H7 (cell line): ENCODE data around the gene SNED1. TPM values are rescaled to one million over a fixed set of nuclear protein-coding genes. Genes with fewer than 3 reads are reported as not detected.

Source experiments
- DNase-seq: peaks from one replicate; pipeline ENCODE4 v3.0.0; 2012
- H3K27me3 ChIP-seq: 2 replicates; pipeline ENCODE4 v1.6.0; 2011; ENCODE audit warnings: mild to moderate bottlenecking, low read length; ENCODE audit not compliant: control insufficient read depth, insufficient read depth
- H3K36me3 ChIP-seq: replicated peaks from 2 replicates; pipeline ENCODE4 v1.5.1; 2011; ENCODE audit warnings: low read length; ENCODE audit not compliant: control insufficient read depth, insufficient read depth
- H3K4me3 ChIP-seq: 2 replicates; pipeline ENCODE4 v1.5.1; 2011; ENCODE audit warnings: low read depth, mild to moderate bottlenecking, control low read depth, low read length, moderate library complexity; ENCODE audit not compliant: insufficient read depth
- total RNA-seq: library from RNA; depleted of rRNA; stranded (reverse); fragments of >200 nt; shearing (Covaris generic); gene quantifications from 2 replicates; pipeline ENCODE4 v1.2.3, GENCODE V29; 2014

SNED1 gene
- total RNA-seq, 1 experiment from 2014 or later, result 0.52 TPM

- Histone ChIP-seq H3K4me3 (no peak overlapping the region), H3K36me3 (peaks cover 6% of the 10 kb centered on the region), H3K27me3 (no peaks in the 10 kb centered on the region)
- peak; percentile 26 for DNase-seq
These were observed 113.0 kb downstream of the SNED1 start for GRCh38 chr2:241111440-241111805.

GRCh38 chr2:241112046-241112445 lies 113.6 kb downstream of the SNED1 start:
- Histone ChIP-seq H3K36me3 (peaks cover 3% of the 10 kb centered on the region), H3K27me3 (no peaks in the 10 kb centered on the region), H3K4me3 (no peak overlapping the region)
- peak; percentile 19 for DNase-seq

GRCh38 chr2:241112592-241112991 lies 114.2 kb downstream of the SNED1 start:
- Histone ChIP-seq H3K27me3 (no peaks in the 10 kb centered on the region), H3K36me3 (peaks cover 2% of the 10 kb centered on the region), H3K4me3 (no peak overlapping the region)
- peak; percentile 32 for DNase-seq

- DNase-seq, result peak; percentile 17
- H3K36me3 ChIP-seq, result peaks cover 2% of the 10 kb centered on the region
- no peak overlapping the region for H3K4me3 ChIP-seq
- no peaks in the 10 kb centered on the region for H3K27me3 ChIP-seq
These were observed 116.4 kb downstream of the SNED1 start for GRCh38 chr2:241114836-241115235.

- no peaks in the 10 kb centered on the region for H3K27me3 ChIP-seq
- peaks cover 2% of the 10 kb centered on the region for H3K36me3 ChIP-seq
- no peak for DNase-seq
- no peak overlapping the region for H3K4me3 ChIP-seq
These were observed 116.9 kb downstream of the SNED1 start for GRCh38 chr2:241115361-241115760.

- DNase-seq, result peak; percentile 38
- Histone ChIP-seq H3K4me3 (no peak overlapping the region), H3K27me3 (no peaks in the 10 kb centered on the region), H3K36me3 (peaks cover 2% of the 10 kb centered on the region)
These were observed 118.5 kb downstream of the SNED1 start for GRCh38 chr2:241116606-241117560.

GRCh38 chr2:241118737-241119505 lies 120.5 kb downstream of the SNED1 start:
- H3K36me3 ChIP-seq, result peaks cover 3% of the 10 kb centered on the region
- H3K27me3 ChIP-seq, result no peaks in the 10 kb centered on the region
- DNase-seq, result peak; percentile 47
- H3K4me3 ChIP-seq, result no peak overlapping the region

GRCh38 chr2:241120440-241120839 lies 122.0 kb downstream of the SNED1 start:
- H3K4me3 ChIP-seq, result no peak overlapping the region
- DNase-seq, result no peak

GRCh38 chr2:241121008-241121407 lies 122.6 kb downstream of the SNED1 start:
- DNase-seq, result no peak
- Histone ChIP-seq H3K36me3 (peaks cover 6% of the 10 kb centered on the region), H3K27me3 (no peaks in the 10 kb centered on the region), H3K4me3 (no peak overlapping the region)

More at GRCh38 chr2:241120440-241120839, 122.0 kb downstream of the SNED1 start:
- H3K27me3 ChIP-seq, result no peaks in the 10 kb centered on the region
- peaks cover 6% of the 10 kb centered on the region for H3K36me3 ChIP-seq

GRCh38 chr2:241122376-241123002 lies 124.1 kb downstream of the SNED1 start:
- Histone ChIP-seq H3K36me3 (peaks cover 11% of the 10 kb centered on the region), H3K4me3 (no peak overlapping the region), H3K27me3 (no peaks in the 10 kb centered on the region)
- DNase-seq, result no peak

GRCh38 chr2:241123816-241124536 lies 125.6 kb downstream of the SNED1 start:
- DNase-seq, result no peak
- Histone ChIP-seq H3K4me3 (no peak overlapping the region), H3K27me3 (no peaks in the 10 kb centered on the region), H3K36me3 (peaks cover 11% of the 10 kb centered on the region)

GRCh38 chr2:241125626-241126025 lies 127.2 kb downstream of the SNED1 start:
- Histone ChIP-seq H3K36me3 (peaks cover 11% of the 10 kb centered on the region), H3K27me3 (no peaks in the 10 kb centered on the region), H3K4me3 (no peak overlapping the region)
- DNase-seq, result no peak

- Histone ChIP-seq H3K27me3 (no peaks in the 10 kb centered on the region), H3K36me3 (peaks cover 12% of the 10 kb centered on the region), H3K4me3 (no peak overlapping the region)
- no peak for DNase-seq
These were observed 127.8 kb downstream of the SNED1 start for GRCh38 chr2:241126201-241126611.

GRCh38 chr2:241126771-241127202 lies 128.4 kb downstream of the SNED1 start:
- H3K36me3 ChIP-seq, result peaks cover 12% of the 10 kb centered on the region
- no peak for DNase-seq
- H3K4me3 ChIP-seq, result no peak overlapping the region

More at GRCh38 chr2:241126771-241127202, 128.4 kb downstream of the SNED1 start:
- no peaks in the 10 kb centered on the region for H3K27me3 ChIP-seq
